Osteocyte (in vitro differentiated cells): ENCODE results near the gene UBE2N. TPM values are rescaled to one million over a fixed set of nuclear protein-coding genes. Genes with fewer than 3 reads are reported as not detected.
"Not testable (repeated sequence)": the region's sequence is repeated elsewhere in the genome, so short reads cannot be mapped to it uniquely, and the experiment has no call there.

Experiments used
- DNase-seq: peaks from one replicate; pipeline ENCODE4 v3.0.0; 2021; ENCODE audit warnings: mixed read lengths; ENCODE audit not compliant: unreplicated experiment; ENCODE audit errors: extremely low spot score
- H3K27ac Mint-ChIP-seq: one replicate; pipeline ENCODE4 v1.8.0; 2021; ENCODE audit warnings: mild to moderate bottlenecking, mixed read lengths; ENCODE audit not compliant: unreplicated experiment
- H3K27me3 Mint-ChIP-seq: one replicate; pipeline ENCODE4 v1.8.0; 2021; ENCODE audit warnings: mixed read lengths; ENCODE audit not compliant: unreplicated experiment
- H3K36me3 Mint-ChIP-seq: one replicate; pipeline ENCODE4 v1.8.0; 2021; ENCODE audit warnings: mixed read lengths; ENCODE audit not compliant: unreplicated experiment
- H3K4me1 Mint-ChIP-seq: one replicate; pipeline ENCODE4 v1.8.0; 2021; ENCODE audit warnings: mixed read lengths; ENCODE audit not compliant: unreplicated experiment
- H3K4me3 Mint-ChIP-seq: one replicate; pipeline ENCODE4 v1.8.0; 2021; ENCODE audit warnings: mild to moderate bottlenecking, moderate library complexity, mixed read lengths; ENCODE audit not compliant: unreplicated experiment
- H3K9me3 Mint-ChIP-seq: one replicate; pipeline ENCODE4 v1.8.0; 2021; ENCODE audit warnings: mixed read lengths; ENCODE audit not compliant: unreplicated experiment
- CTCF ChIP-seq: fragments of 200-600 bp; sonication (generic); IDR thresholded peaks from 2 replicates; pipeline ENCODE4 v1.5.0; 2021; ENCODE audit warnings: antibody characterized with exemption, mild to moderate bottlenecking, moderate library complexity
- total RNA-seq: library from RNA; stranded (reverse); gene quantifications from 2 replicates; pipeline ENCODE4 v1.2.1, GENCODE V29; 2021

UBE2N gene
- total RNA-seq, 1 donor from 2014 or later, result 68.3 TPM

- Mint-ChIP-seq H3K4me1 (peaks cover 58% of the 10 kb centered on the region), H3K27ac (peak overlapping the region; percentile 25), H3K9me3 (no peaks in the 10 kb centered on the region), H3K27me3 (no peaks in the 10 kb centered on the region), H3K4me3 (no peak overlapping the region), H3K36me3 (no peaks in the 10 kb centered on the region)
- TF ChIP-seq CTCF, result no peak
- no peak for DNase-seq
Measured at GRCh38 chr12:93438266-93439050, 3.3 kb downstream of the UBE2N start.

GRCh38 chr12:93434256-93434865 lies 7.4 kb downstream of the UBE2N start:
- no peak for TF ChIP-seq CTCF
- no peak for DNase-seq
- no peaks in the 10 kb centered on the region for H3K9me3 Mint-ChIP-seq
- peak overlapping the region; percentile 22 for H3K4me3 Mint-ChIP-seq
- H3K36me3 Mint-ChIP-seq, result no peaks in the 10 kb centered on the region
- peaks cover 59% of the 10 kb centered on the region for H3K4me1 Mint-ChIP-seq
- H3K27me3 Mint-ChIP-seq, result no peaks in the 10 kb centered on the region
- H3K27ac Mint-ChIP-seq, result peak overlapping the region; percentile 56

GRCh38 chr12:93432031-93432430 lies 9.7 kb downstream of the UBE2N start:
- DNase-seq, H3K27ac Mint-ChIP-seq, H3K4me3 Mint-ChIP-seq, H3K9me3 Mint-ChIP-seq, H3K36me3 Mint-ChIP-seq, H3K27me3 Mint-ChIP-seq: not testable (repeated sequence)
- peaks cover 60% of the 10 kb centered on the region for H3K4me1 Mint-ChIP-seq

GRCh38 chr12:93430280-93430679 lies 11.5 kb downstream of the UBE2N start:
- Mint-ChIP-seq H3K27me3 (no peaks in the 10 kb centered on the region), H3K27ac (no peak overlapping the region), H3K4me1 (peaks cover 60% of the 10 kb centered on the region), H3K36me3 (no peaks in the 10 kb centered on the region), H3K4me3 (no peak overlapping the region), H3K9me3 (no peaks in the 10 kb centered on the region)
- no peak for TF ChIP-seq CTCF
- DNase-seq, result no peak

- H3K9me3 Mint-ChIP-seq, result no peaks in the 10 kb centered on the region
- peaks cover 62% of the 10 kb centered on the region for H3K4me1 Mint-ChIP-seq
- no peaks in the 10 kb centered on the region for H3K27me3 Mint-ChIP-seq
- no peaks in the 10 kb centered on the region for H3K36me3 Mint-ChIP-seq
- no peak for TF ChIP-seq CTCF
- no peak overlapping the region for H3K27ac Mint-ChIP-seq
- H3K4me3 Mint-ChIP-seq, result no peak overlapping the region
- no peak for DNase-seq
Measured at GRCh38 chr12:93429852-93430251, 11.9 kb downstream of the UBE2N start.
